HepG2 (cell line): ENCODE data around the gene ESR1. TPM values are rescaled to one million over a fixed set of nuclear protein-coding genes. Genes with fewer than 3 reads are reported as not detected.

ENCODE experiments used
- ELF1 ChIP-seq: sonication (generic); formaldehyde crosslinking; IDR thresholded peaks from 2 replicates; pipeline ENCODE4 v1.4.0; 2020; ENCODE audit warnings: missing genetic modification reagents
- FOXP4 ChIP-seq: sonication (generic); formaldehyde crosslinking; IDR thresholded peaks from 2 replicates; pipeline ENCODE4 v1.4.0; 2020; ENCODE audit warnings: missing genetic modification reagents
- MLLT10 ChIP-seq: sonication (generic); formaldehyde crosslinking; IDR thresholded peaks from 2 replicates; pipeline ENCODE4 v1.4.0; 2020; ENCODE audit warnings: missing genetic modification reagents
- SMC3 ChIP-seq: IDR thresholded peaks from 2 replicates; pipeline ENCODE4 v1.6.1; 2011; ENCODE audit warnings: low read length, improper control_type of control experiment
- SYNCRIP ChIP-seq: fragments of 200-400 bp; formaldehyde crosslinking; IDR thresholded peaks from 2 replicates; pipeline ENCODE4 v1.6.1; 2018; ENCODE audit warnings: mild to moderate bottlenecking, low read depth, low read length; ENCODE audit not compliant: insufficient read depth
- XRCC5 ChIP-seq: fragments of 200-400 bp; formaldehyde crosslinking; optimal IDR thresholded peaks from 2 replicates; pipeline ENCODE3; 2017; ENCODE audit warnings: mild to moderate bottlenecking, low read length
- ZNF281 ChIP-seq: sonication (generic); formaldehyde crosslinking; IDR thresholded peaks from 2 replicates; pipeline ENCODE4 v1.4.0; 2020; ENCODE audit warnings: missing genetic modification reagents, borderline replicate concordance
- ZNF318 ChIP-seq: sonication (generic); formaldehyde crosslinking; IDR thresholded peaks from 2 replicates; pipeline ENCODE4 v1.4.0; 2020; ENCODE audit warnings: mild to moderate bottlenecking, missing genetic modification reagents
- ZNF513 ChIP-seq: sonication (generic); formaldehyde crosslinking; conservative IDR thresholded peaks from 2 replicates; pipeline ENCODE4 v1.5.0; 2020; ENCODE audit warnings: missing genetic modification reagents
- ZNF720 ChIP-seq: sonication (generic); formaldehyde crosslinking; IDR thresholded peaks from 2 replicates; pipeline ENCODE4 v1.4.0; 2020; ENCODE audit warnings: missing genetic modification reagents
- ZSCAN9 ChIP-seq: IDR thresholded peaks from 2 replicates; pipeline ENCODE4 v1.6.1; 2016; ENCODE audit warnings: borderline replicate concordance
- polyA plus RNA-seq, 8 experiments: library from polyadenylated mRNA; depleted of rRNA in 3 of 8; stranded (reverse) in 7 of 8; unstranded in 1 of 8; fragments of >200 nt; fragmentation: Illumina TruSeq in 4 of 8; extraction: Trizol in 4 of 8; gene quantifications; 2 replicates each; pipeline versions ENCODE4 v1.2.1 to v1.2.3, GENCODE V29; 2011 to 2016; ENCODE audit warnings: low read depth in 4 of 8, missing spikeins in 1 of 8, mixed read lengths in 1 of 8; ENCODE audit not compliant: insufficient read depth in 1 of 8
- total RNA-seq, 5 experiments: library from RNA; depleted of rRNA; stranded (reverse); fragments of >200 nt; fragmentation: Illumina TruSeq; extraction: Trizol; gene quantifications; 2 replicates each; pipeline ENCODE4 v1.2.3, GENCODE V29; 2016; ENCODE audit warnings: low read depth in 1 of 5

ESR1 gene
- total and polyA plus RNA-seq, 2 of the 13 experiments (the other 11 are each of a cell fraction or from before 2014, with no cell fraction given) = not detected

- TF ChIP-seq ZNF318 (CRISPR knock-in tag) (no peak), ELF1 (CRISPR knock-in tag) (no peak), SYNCRIP (no peak), ZSCAN9 (no peak), XRCC5 (peak; percentile 16), ZNF513 (no peak), ZNF281 (peak; percentile 75), MLLT10 (CRISPR knock-in tag) (no peak), ZNF720 (CRISPR knock-in tag) (no peak), FOXP4 (CRISPR knock-in tag) (peak; percentile 74), SMC3 (peak; percentile 33; the same call in 1 of the 2 replicates)
Observed at GRCh38 chr6:151962246-151962846, 154.9 kb downstream of the ESR1 start (continued).
